ENCODE data around the gene SPRY2. TPM values are rescaled to one million over a fixed set of nuclear protein-coding genes. Genes with fewer than 3 reads are reported as not detected.

The SPRY2 gene
- total and polyA plus RNA-seq, 2 of the 4 experiments (the other 2 are of a cell fraction): 21.1 to 47.9 TPM

DNA sequence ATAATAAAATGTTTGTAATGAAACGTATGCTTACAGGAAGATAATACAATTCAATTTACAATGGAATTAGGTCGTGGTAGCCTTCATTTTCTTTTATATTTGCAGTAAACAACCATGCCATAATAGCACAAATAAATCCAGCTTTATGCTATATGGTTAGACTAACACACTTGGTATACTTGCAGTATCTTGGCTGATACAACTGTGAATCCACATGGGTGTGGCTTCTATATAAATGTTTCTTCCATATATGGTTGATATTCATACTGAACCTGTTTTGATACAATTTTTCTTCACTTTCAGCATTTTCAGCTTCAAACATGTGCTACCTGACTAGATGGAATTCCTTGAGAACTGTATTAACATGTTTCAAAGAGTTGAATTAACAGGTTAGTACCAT lies 20.4 kb upstream of the SPRY2 start:
- no peak overlapping the region for H2AK9ac ChIP-seq (replicated peaks; ENCODE audit: low read depth, low read length, poor library complexity)
- H3K56ac ChIP-seq (ENCODE audit: extremely low read depth, insufficient read depth, low read length): no peak overlapping the region
- no peaks in the 10 kb centered on the region for H3K79me1 ChIP-seq (ENCODE audit: low read depth in 1 of 2, low read length in 2 of 2)
- no peak overlapping the region for H3K4me2 ChIP-seq (ENCODE audit: low read depth, low read length)
- H3K36me3 ChIP-seq (ENCODE audit: control insufficient read depth, insufficient read depth, low read length): no peaks in the 10 kb centered on the region
- no peak overlapping the region for H2AFZ ChIP-seq (replicated peaks; ENCODE audit: low read length, poor library complexity)
- POLR2A ChIA-PET (ENCODE audit: unreplicated experiment): no interaction called here
- no peak overlapping the region for H2BK5ac ChIP-seq (ENCODE audit: low read depth, low read length, poor library complexity, severe bottlenecking)
- no peak overlapping the region for H4K91ac ChIP-seq (ENCODE audit: insufficient read depth, low read depth, low read length)
- no peaks in the 10 kb centered on the region for H3K9me3 ChIP-seq (ENCODE audit: control insufficient read depth, insufficient read depth, low read length)
- H3K9ac ChIP-seq (ENCODE audit: low read depth, low read length): no peak overlapping the region
- H4K8ac ChIP-seq (ENCODE audit: low read depth in 2 of 2, low read length in 2 of 2): no peak overlapping the region
- ATAC-seq (ENCODE audit: low read depth) (no peak), DNase-seq (no peak)
- no peaks in the 10 kb centered on the region for H4K20me1 ChIP-seq (ENCODE audit: insufficient read depth, low read length)
- H3K14ac ChIP-seq (replicated peaks; ENCODE audit: low read depth, low read length): no peak overlapping the region
- intact Hi-C loops (cut with micrococcal nuclease) (loop anchor here (5.0 kb wide), 1 partner anchor 814 kb away; no protein-coding TSS in a partner anchor), in situ Hi-C loops (cut with MboI; ENCODE audit: low sequenced_read_pairs) (loop anchor here (10.0 to 25.0 kb wide), 3 partner anchors 586 to 799 kb away; no protein-coding TSS in a partner anchor), dilution Hi-C loops (cut with HindIII; ENCODE audit: low sequenced_read_pairs, unreplicated experiment) (no loop called here)
- no peak for TF ChIP-seq BHLHE40 (IDR thresholded peaks at IDR 0.05; ENCODE audit: low read depth, low read length)
- TF ChIP-seq SMC3 (IDR thresholded peaks at IDR 0.05; ENCODE audit: low read depth, low read length): no peak
- TF ChIP-seq RCOR1 (IDR thresholded peaks at IDR 0.05; ENCODE audit: insufficient replicate concordance, low read length): no peak
- TF ChIP-seq RAD21 (IDR thresholded peaks at IDR 0.05; ENCODE audit: low read length): no peak
- no peak for TF ChIP-seq MAZ (IDR thresholded peaks at IDR 0.05; ENCODE audit: borderline replicate concordance, low read depth, low read length)
- no peak for TF ChIP-seq POLR2A (IDR thresholded peaks at IDR 0.05; ENCODE audit: low read depth, low read length)
- TF ChIP-seq RFX5 (IDR thresholded peaks at IDR 0.05; ENCODE audit: low read depth, low read length): no peak
- H3K27me3 ChIP-seq (ENCODE audit: control insufficient read depth, insufficient read depth, low read length): no peaks in the 10 kb centered on the region
- H2BK20ac ChIP-seq (ENCODE audit: low read depth, low read length): no peak overlapping the region
- no peak overlapping the region for H3K18ac ChIP-seq (ENCODE audit: low read depth, low read length)
- H2BK120ac ChIP-seq (ENCODE audit: low read depth, low read length): no peak overlapping the region
- no TSS peak for BruUV-seq (replicated peaks)
- H2AK5ac ChIP-seq (ENCODE audit: low read depth, low read length): no peak overlapping the region
- no peak overlapping the region for H3K4ac ChIP-seq (ENCODE audit: low read depth, low read length)
- no peaks in the 10 kb centered on the region for H3K4me1 ChIP-seq (ENCODE audit: control insufficient read depth, insufficient read depth, low read length)
- H3K27ac ChIP-seq (ENCODE audit: insufficient read depth, low read length): no peak overlapping the region
- no peak overlapping the region for H3K23ac ChIP-seq (ENCODE audit: low read depth, low read length)
- H2BK15ac ChIP-seq (ENCODE audit: low read depth, low read length): no peak overlapping the region
- H4K5ac ChIP-seq (ENCODE audit: low read depth, low read length): no peak overlapping the region
- no peaks in the 10 kb centered on the region for H3K9me1 ChIP-seq (ENCODE audit: insufficient read depth, low read length)
- no CpG with 5 or more reads among the region's 2 CpGs for WGBS, 2 experiments (ENCODE audit: extremely low coverage in 2 of 2, insufficient read length in 1 of 2)
- CTCF ChIA-PET: no interaction called here
- no peak overlapping the region for H3K4me3 ChIP-seq (ENCODE audit: insufficient read depth, low read depth, low read length)
